ENCODE results near the gene PHRF1. TPM values are rescaled to one million over a fixed set of nuclear protein-coding genes. Genes with fewer than 3 reads are reported as not detected.
A peak's percentile ranks its signal among the peaks of the same experiment; 100 is the strongest.

The PHRF1 gene
- total RNA-seq, 1 donor from 2014 or later: 52.3 TPM

GRCh38 chr11:574632-575312, 1.5 kb upstream of the PHRF1 start:
- peak overlapping the region; percentile 92 for H3K4me3 Mint-ChIP-seq
- no peaks in the 10 kb centered on the region for H3K36me3 Mint-ChIP-seq (ENCODE audit: low read depth)
- no peak for DNase-seq (ENCODE audit: low read depth, low spot score)
- TF ChIP-seq, protein P1, sequence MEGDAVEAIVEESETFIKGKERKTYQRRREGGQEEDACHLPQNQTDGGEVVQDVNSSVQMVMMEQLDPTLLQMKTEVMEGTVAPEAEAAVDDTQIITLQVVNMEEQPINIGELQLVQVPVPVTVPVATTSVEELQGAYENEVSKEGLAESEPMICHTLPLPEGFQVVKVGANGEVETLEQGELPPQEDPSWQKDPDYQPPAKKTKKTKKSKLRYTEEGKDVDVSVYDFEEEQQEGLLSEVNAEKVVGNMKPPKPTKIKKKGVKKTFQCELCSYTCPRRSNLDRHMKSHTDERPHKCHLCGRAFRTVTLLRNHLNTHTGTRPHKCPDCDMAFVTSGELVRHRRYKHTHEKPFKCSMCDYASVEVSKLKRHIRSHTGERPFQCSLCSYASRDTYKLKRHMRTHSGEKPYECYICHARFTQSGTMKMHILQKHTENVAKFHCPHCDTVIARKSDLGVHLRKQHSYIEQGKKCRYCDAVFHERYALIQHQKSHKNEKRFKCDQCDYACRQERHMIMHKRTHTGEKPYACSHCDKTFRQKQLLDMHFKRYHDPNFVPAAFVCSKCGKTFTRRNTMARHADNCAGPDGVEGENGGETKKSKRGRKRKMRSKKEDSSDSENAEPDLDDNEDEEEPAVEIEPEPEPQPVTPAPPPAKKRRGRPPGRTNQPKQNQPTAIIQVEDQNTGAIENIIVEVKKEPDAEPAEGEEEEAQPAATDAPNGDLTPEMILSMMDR (conservative IDR thresholded peaks at IDR 0.05): no peak
- H3K4me1 Mint-ChIP-seq: peaks cover 24% of the 10 kb centered on the region
- no peak overlapping the region for H3K27ac Mint-ChIP-seq (ENCODE audit: unreplicated experiment)
- H3K9me3 Mint-ChIP-seq: no peaks in the 10 kb centered on the region
- peaks cover 35% of the 10 kb centered on the region for H3K27me3 Mint-ChIP-seq (ENCODE audit: low read depth)

GRCh38 chr11:575313-575995, 816 bp upstream of the PHRF1 start:
- Mint-ChIP-seq H3K9me3 (no peaks in the 10 kb centered on the region), H3K36me3 (ENCODE audit: low read depth) (no peaks in the 10 kb centered on the region), H3K4me1 (peaks cover 25% of the 10 kb centered on the region), H3K27me3 (ENCODE audit: low read depth) (peaks cover 29% of the 10 kb centered on the region), H3K27ac (ENCODE audit: unreplicated experiment) (no peak overlapping the region), H3K4me3 (peak overlapping the region; percentile 92)
- no peak for DNase-seq (ENCODE audit: low read depth, low spot score)
- TF ChIP-seq, protein P1 (conservative IDR thresholded peaks at IDR 0.05): no peak

- no peak for DNase-seq (ENCODE audit: low read depth, low spot score)
- peaks cover 27% of the 10 kb centered on the region for H3K4me1 Mint-ChIP-seq
- no peaks in the 10 kb centered on the region for H3K9me3 Mint-ChIP-seq
- H3K4me3 Mint-ChIP-seq: peak overlapping the region; percentile 91
- peak overlapping the region; percentile 93 for H3K27ac Mint-ChIP-seq (ENCODE audit: unreplicated experiment)
- peaks cover 29% of the 10 kb centered on the region for H3K27me3 Mint-ChIP-seq (ENCODE audit: low read depth)
- no peaks in the 10 kb centered on the region for H3K36me3 Mint-ChIP-seq (ENCODE audit: low read depth)
- TF ChIP-seq, protein P1 (conservative IDR thresholded peaks at IDR 0.05): no peak
Measured at GRCh38 chr11:576811-577610, 741 bp downstream of the PHRF1 start.

GRCh38 chr11:577611-577894, 1.3 kb downstream of the PHRF1 start:
- H3K4me3 Mint-ChIP-seq: peak overlapping the region; percentile 91
- no peaks in the 10 kb centered on the region for H3K9me3 Mint-ChIP-seq
- TF ChIP-seq, protein P1 (conservative IDR thresholded peaks at IDR 0.05): no peak
- no peak for DNase-seq (ENCODE audit: low read depth, low spot score)
- peaks cover 29% of the 10 kb centered on the region for H3K27me3 Mint-ChIP-seq (ENCODE audit: low read depth)
- H3K27ac Mint-ChIP-seq (ENCODE audit: unreplicated experiment): peak overlapping the region; percentile 93
- peaks cover 27% of the 10 kb centered on the region for H3K4me1 Mint-ChIP-seq
- no peaks in the 10 kb centered on the region for H3K36me3 Mint-ChIP-seq (ENCODE audit: low read depth)

GRCh38 chr11:578276-579035, 2.2 kb downstream of the PHRF1 start:
- TF ChIP-seq, protein P1 (conservative IDR thresholded peaks at IDR 0.05): no peak
- Mint-ChIP-seq H3K4me3 (peak overlapping the region; percentile 91), H3K9me3 (no peaks in the 10 kb centered on the region), H3K27me3 (ENCODE audit: low read depth) (peaks cover 25% of the 10 kb centered on the region), H3K36me3 (ENCODE audit: low read depth) (no peaks in the 10 kb centered on the region), H3K27ac (ENCODE audit: unreplicated experiment) (no peak overlapping the region), H3K4me1 (peaks cover 27% of the 10 kb centered on the region)
- no peak for DNase-seq (ENCODE audit: low read depth, low spot score)
